Measurements from ENCODE around the gene GBF1. TPM values are rescaled to one million over a fixed set of nuclear protein-coding genes. Genes with fewer than 3 reads are reported as not detected.
A peak's percentile ranks its signal among the peaks of the same experiment; 100 is the strongest.

Gene GBF1
- total and polyA plus RNA-seq, 7 donors = 14.1 to 47.1 (median 40.8) TPM

GRCh38 chr10:102255404-102255803 lies 10.1 kb downstream of the GBF1 start:
- no peaks in the 10 kb centered on the region for H3K27me3 ChIP-seq (ENCODE audit: insufficient read depth in 3 of 3, low read length in 2 of 3)
- no peak for TF ChIP-seq CTCF (IDR thresholded peaks at IDR 0.05)
- 64 to 88% (median 87%) methylated on average over 2 of the region's 2 CpGs for WGBS, 3 donors
- H3K27ac ChIP-seq = no peak overlapping the region
- H3K4me3 ChIP-seq = no peak overlapping the region
- ATAC-seq (no peak), DNase-seq (no peak)
- H3K4me1 ChIP-seq = peaks cover 20% of the 10 kb centered on the region
- no peaks in the 10 kb centered on the region for H3K9me3 ChIP-seq
- H3K36me3 ChIP-seq (ENCODE audit: insufficient read depth in 1 of 2, low read depth in 1 of 2) = peaks cover 0 to 16% of the 10 kb centered on the region in 2 donors
- intact Hi-C loops (cut with DNase I) = no loop called here

- no peaks in the 10 kb centered on the region for H3K9me3 ChIP-seq
- no peaks in the 10 kb centered on the region for H3K27me3 ChIP-seq (ENCODE audit: insufficient read depth in 3 of 3, low read length in 2 of 3)
- no peak for TF ChIP-seq CTCF (IDR thresholded peaks at IDR 0.05)
- DNase-seq = no peak
- no peak overlapping the region for H3K4me3 ChIP-seq
- peaks cover 65% of the 10 kb centered on the region for H3K4me1 ChIP-seq
- intact Hi-C loops (cut with DNase I) = no loop called here
- H3K36me3 ChIP-seq (ENCODE audit: insufficient read depth in 1 of 2, low read depth in 1 of 2) = peaks cover 0 to 24% of the 10 kb centered on the region in 2 donors
- H3K27ac ChIP-seq = peak overlapping the region; percentile 71
- peak in 3 of 4 donors; percentile 64 to 71 (median 65) for ATAC-seq
Observed at GRCh38 chr10:102261196-102261595, 15.9 kb downstream of the GBF1 start.

- ATAC-seq (peak in 3 of 4 donors; percentile 60 to 75 (median 60)), DNase-seq (no peak)
- Histone ChIP-seq H3K4me3 (peak overlapping the region; percentile 1), H3K36me3 (ENCODE audit: insufficient read depth in 1 of 2, low read depth in 1 of 2) (peaks cover 0 to 24% of the 10 kb centered on the region in 2 donors), H3K9me3 (no peaks in the 10 kb centered on the region), H3K27ac (peak overlapping the region; percentile 71), H3K4me1 (peaks cover 70% of the 10 kb centered on the region), H3K27me3 (ENCODE audit: insufficient read depth in 3 of 3, low read length in 2 of 3) (no peaks in the 10 kb centered on the region)
- TF ChIP-seq CTCF (IDR thresholded peaks at IDR 0.05) = no peak
- intact Hi-C loops (cut with DNase I) = no loop called here
- WGBS, 3 donors = 15 to 35% (median 18%) methylated on average over 6 of the region's 6 CpGs
Observed at GRCh38 chr10:102261842-102262241, 16.5 kb downstream of the GBF1 start.

GRCh38 chr10:102262744-102263370 lies 17.5 kb downstream of the GBF1 start:
- ATAC-seq (peak in 2 of 4 donors; percentile 27 to 44), DNase-seq (no peak)
- WGBS, 3 donors = 37 to 67% (median 38%) methylated on average over 4 of the region's 4 CpGs
- H3K9me3 ChIP-seq = no peaks in the 10 kb centered on the region
- peaks cover 0 to 24% of the 10 kb centered on the region in 2 donors for H3K36me3 ChIP-seq (ENCODE audit: insufficient read depth in 1 of 2, low read depth in 1 of 2)
- peak overlapping the region; percentile 71 for H3K27ac ChIP-seq
- H3K27me3 ChIP-seq (ENCODE audit: insufficient read depth in 3 of 3, low read length in 2 of 3) = no peaks in the 10 kb centered on the region
- TF ChIP-seq CTCF (IDR thresholded peaks at IDR 0.05) = no peak
- peak overlapping the region; percentile 1 for H3K4me3 ChIP-seq
- peaks cover 71% of the 10 kb centered on the region for H3K4me1 ChIP-seq
- intact Hi-C loops (cut with DNase I) = no loop called here

GRCh38 chr10:102264371-102264770 lies 19.0 kb downstream of the GBF1 start:
- no peaks in the 10 kb centered on the region for H3K9me3 ChIP-seq
- TF ChIP-seq CTCF (IDR thresholded peaks at IDR 0.05) = no peak
- ATAC-seq (no peak), DNase-seq (no peak)
- H3K4me3 ChIP-seq = no peak overlapping the region
- WGBS, 3 donors = 76 to 87% (median 77%) methylated on average over 4 of the region's 4 CpGs
- peaks cover 86% of the 10 kb centered on the region for H3K4me1 ChIP-seq
- no peaks in the 10 kb centered on the region for H3K27me3 ChIP-seq (ENCODE audit: insufficient read depth in 3 of 3, low read length in 2 of 3)
- intact Hi-C loops (cut with DNase I) = no loop called here
- no peak overlapping the region for H3K27ac ChIP-seq
- peaks cover 0 to 18% of the 10 kb centered on the region in 2 donors for H3K36me3 ChIP-seq (ENCODE audit: insufficient read depth in 1 of 2, low read depth in 1 of 2)

Measured in psoas muscle (tissue), 8 donors.